Activated T-helper 2 cell treated with anti-CD3 and anti-CD28 coated beads, Interferon-gamma antibody, Interleukin-2, Interleukin-4, amounts not matched to agents 10 μg/mL and 5 μg/mL and 100 μg/mL, durations not matched to agents 14 hours and 24 hours and 36 hours (primary cell): ENCODE measurements around the gene SLC66A1. TPM values are rescaled to one million over a fixed set of nuclear protein-coding genes. Genes with fewer than 3 reads are reported as not detected.
"Not testable (repeated sequence)": the region's sequence is repeated elsewhere in the genome, so short reads cannot be mapped to it uniquely, and the experiment has no call there.

Source experiments
- DNase-seq: peaks from one replicate; pipeline ENCODE4 v3.0.0; 2021; ENCODE audit warnings: low spot score
- H3K27ac Mint-ChIP-seq: one replicate; pipeline ENCODE4 v1.8.0; 2021; ENCODE audit warnings: mixed read lengths
- H3K27me3 Mint-ChIP-seq: one replicate; pipeline ENCODE4 v1.8.0; 2021; ENCODE audit warnings: low read depth, mixed read lengths
- H3K36me3 Mint-ChIP-seq: one replicate; pipeline ENCODE4 v1.8.0; 2021; ENCODE audit warnings: low read depth, mixed read lengths
- H3K4me1 Mint-ChIP-seq: one replicate; pipeline ENCODE4 v1.8.0; 2021; ENCODE audit warnings: low read depth, mixed read lengths
- H3K4me3 Mint-ChIP-seq: one replicate; pipeline ENCODE4 v1.8.0; 2021; ENCODE audit warnings: low read depth, mild to moderate bottlenecking, moderate library complexity, mixed read lengths
- H3K9me3 Mint-ChIP-seq: one replicate; pipeline ENCODE4 v1.8.0; 2021; ENCODE audit warnings: mixed read lengths
- intact Hi-C: fragments of 100-400 bp; cut with micrococcal nuclease; formaldehyde crosslinking; loops from one replicate; pipeline ENCODE4 v1.15.1; 2023
- total RNA-seq: library from RNA; stranded (reverse); gene quantifications from 2 replicates; pipeline ENCODE4 v1.2.3, GENCODE V29; 2022

The SLC66A1 gene
- 10.6 and 12.1 TPM in 2 replicates for total RNA-seq

- peaks cover 19% of the 10 kb centered on the region for H3K36me3 Mint-ChIP-seq
- H3K4me3 Mint-ChIP-seq, result peak within 1 kb of the TSS; percentile 93
- intact Hi-C loops, result loop anchor here (1.0 kb wide), 1 partner anchor 61 kb away; the partner anchor contains the start of genes EMC1 and MRTO4
Measured at GRCh38 chr1:19311931-19312781, at the start of gene SLC66A1, which contains the start of gene AKR7A2. Gene SLC66A1, plus strand, starts transcription at chr1:19312326. Its CDS starts 5,352 bp downstream, at chr1:19317678. Gene AKR7A2, minus strand, starts transcription at chr1:19312144. Its CDS starts 20 bp downstream, at chr1:19312124.

GRCh38 chr1:19262744-19263143, 49.4 kb upstream of the SLC66A1 start:
- no peak for DNase-seq
- no peaks in the 10 kb centered on the region for H3K27me3 Mint-ChIP-seq
- intact Hi-C loops, result no loop called here
- H3K36me3 Mint-ChIP-seq, result peaks cover 30% of the 10 kb centered on the region
- H3K9me3 Mint-ChIP-seq, result no peaks in the 10 kb centered on the region
- H3K4me1 Mint-ChIP-seq, result no peaks in the 10 kb centered on the region
- no peak overlapping the region for H3K4me3 Mint-ChIP-seq
- no peak overlapping the region for H3K27ac Mint-ChIP-seq

More at GRCh38 chr1:19311931-19312781, at the start of gene SLC66A1, which contains the start of gene AKR7A2:
- peak; percentile 91 for DNase-seq
- no peaks in the 10 kb centered on the region for H3K9me3 Mint-ChIP-seq
- H3K27me3 Mint-ChIP-seq, result no peaks in the 10 kb centered on the region
- peak within 1 kb of the TSS; percentile 78 for H3K27ac Mint-ChIP-seq
- H3K4me1 Mint-ChIP-seq, result peaks cover 31% of the 10 kb centered on the region

GRCh38 chr1:19268445-19268844, 43.7 kb upstream of the SLC66A1 start:
- no peaks in the 10 kb centered on the region for H3K4me1 Mint-ChIP-seq
- H3K9me3 Mint-ChIP-seq, result no peaks in the 10 kb centered on the region
- no peak for DNase-seq
- no peak overlapping the region for H3K27ac Mint-ChIP-seq
- intact Hi-C loops, result no loop called here
- H3K36me3 Mint-ChIP-seq, result peaks cover 4% of the 10 kb centered on the region
- H3K27me3 Mint-ChIP-seq, result peaks cover 6% of the 10 kb centered on the region
- no peak overlapping the region for H3K4me3 Mint-ChIP-seq

GRCh38 chr1:19269427-19270342, 42.4 kb upstream of the SLC66A1 start:
- H3K27me3 Mint-ChIP-seq, H3K4me1 Mint-ChIP-seq, H3K27ac Mint-ChIP-seq, H3K36me3 Mint-ChIP-seq, intact Hi-C loops, H3K9me3 Mint-ChIP-seq, H3K4me3 Mint-ChIP-seq, DNase-seq: not testable (repeated sequence)

GRCh38 chr1:19270343-19270730, 41.8 kb upstream of the SLC66A1 start:
- H3K9me3 Mint-ChIP-seq, H3K4me3 Mint-ChIP-seq, DNase-seq, H3K36me3 Mint-ChIP-seq, H3K27me3 Mint-ChIP-seq, intact Hi-C loops, H3K27ac Mint-ChIP-seq, H3K4me1 Mint-ChIP-seq: not testable (repeated sequence)

GRCh38 chr1:19272064-19272463, 40.1 kb upstream of the SLC66A1 start:
- Mint-ChIP-seq H3K27me3 (peaks cover 9% of the 10 kb centered on the region), H3K4me3 (no peak overlapping the region), H3K4me1 (no peaks in the 10 kb centered on the region), H3K9me3 (peaks cover 9% of the 10 kb centered on the region), H3K36me3 (peaks cover 6% of the 10 kb centered on the region), H3K27ac (no peak overlapping the region)
- intact Hi-C loops, result no loop called here
- no peak for DNase-seq

GRCh38 chr1:19273106-19273843, 38.9 kb upstream of the SLC66A1 start:
- Mint-ChIP-seq H3K4me3 (no peak overlapping the region), H3K9me3 (peaks cover 9% of the 10 kb centered on the region), H3K36me3 (peaks cover 6% of the 10 kb centered on the region), H3K27ac (no peak overlapping the region), H3K27me3 (peaks cover 9% of the 10 kb centered on the region), H3K4me1 (no peaks in the 10 kb centered on the region)
- intact Hi-C loops, result no loop called here
- DNase-seq, result no peak

GRCh38 chr1:19273844-19274531, 38.1 kb upstream of the SLC66A1 start:
- H3K4me3 Mint-ChIP-seq, H3K9me3 Mint-ChIP-seq, H3K27ac Mint-ChIP-seq, H3K36me3 Mint-ChIP-seq, H3K4me1 Mint-ChIP-seq, H3K27me3 Mint-ChIP-seq, DNase-seq, intact Hi-C loops: not testable (repeated sequence)

- H3K36me3 Mint-ChIP-seq, result peaks cover 6% of the 10 kb centered on the region
- H3K4me1 Mint-ChIP-seq, result no peaks in the 10 kb centered on the region
- no peak overlapping the region for H3K27ac Mint-ChIP-seq
- intact Hi-C loops, result no loop called here
- DNase-seq, result no peak
- no peak overlapping the region for H3K4me3 Mint-ChIP-seq
- peaks cover 9% of the 10 kb centered on the region for H3K9me3 Mint-ChIP-seq
- H3K27me3 Mint-ChIP-seq, result peaks cover 9% of the 10 kb centered on the region
Measured at GRCh38 chr1:19274636-19275035, 37.5 kb upstream of the SLC66A1 start.

GRCh38 chr1:19283891-19284290, 28.2 kb upstream of the SLC66A1 start:
- Mint-ChIP-seq H3K36me3 (no peaks in the 10 kb centered on the region), H3K27ac (no peak overlapping the region), H3K4me3 (no peak overlapping the region), H3K9me3 (no peaks in the 10 kb centered on the region), H3K4me1 (no peaks in the 10 kb centered on the region), H3K27me3 (no peaks in the 10 kb centered on the region)
- intact Hi-C loops, result no loop called here
- no peak for DNase-seq

- no peak overlapping the region for H3K4me3 Mint-ChIP-seq
Measured at GRCh38 chr1:19284881-19285280, 27.2 kb upstream of the SLC66A1 start.

GRCh38 chr1:19285366-19285765, 26.8 kb upstream of the SLC66A1 start:
- intact Hi-C loops, H3K9me3 Mint-ChIP-seq, H3K27me3 Mint-ChIP-seq, H3K4me1 Mint-ChIP-seq, H3K27ac Mint-ChIP-seq, H3K36me3 Mint-ChIP-seq, H3K4me3 Mint-ChIP-seq, DNase-seq: not testable (repeated sequence)

More at GRCh38 chr1:19284881-19285280, 27.2 kb upstream of the SLC66A1 start:
- H3K27me3 Mint-ChIP-seq, result peaks cover 4% of the 10 kb centered on the region
- no peak overlapping the region for H3K27ac Mint-ChIP-seq
- DNase-seq, result no peak
- H3K4me1 Mint-ChIP-seq, result peaks cover 3% of the 10 kb centered on the region
- H3K36me3 Mint-ChIP-seq, result peaks cover 5% of the 10 kb centered on the region
- no peaks in the 10 kb centered on the region for H3K9me3 Mint-ChIP-seq
- intact Hi-C loops, result no loop called here
